ENCODE results near the gene RAPGEF1.

The RAPGEF1 gene

DNA sequence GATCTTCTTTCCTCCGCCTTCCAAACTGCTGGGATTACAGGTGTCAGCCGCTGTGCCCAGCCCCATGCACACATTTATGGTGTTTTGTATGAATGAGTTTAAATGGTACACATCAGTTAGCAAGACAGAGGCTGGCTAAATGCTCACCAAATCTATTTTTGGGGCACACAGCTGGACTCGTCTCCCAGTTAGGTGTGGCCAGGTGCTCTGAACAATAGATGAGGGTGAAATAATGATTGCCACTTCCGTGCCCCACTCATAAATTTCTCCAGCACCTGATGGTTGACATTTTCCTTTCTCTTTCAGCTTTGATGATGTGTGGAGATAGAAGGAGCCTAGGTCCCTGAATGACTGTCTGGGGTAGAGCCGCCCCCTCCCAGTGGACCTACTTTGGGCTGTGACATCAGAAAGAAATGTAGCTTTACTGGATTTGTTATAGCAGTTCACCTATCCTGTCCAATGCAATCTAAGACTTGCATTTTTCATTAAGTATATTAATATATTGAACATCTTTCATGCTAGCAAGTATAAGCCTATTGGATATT, 8.6 kb upstream of the RAPGEF1 start:
- no peak for DNase-seq

DNA sequence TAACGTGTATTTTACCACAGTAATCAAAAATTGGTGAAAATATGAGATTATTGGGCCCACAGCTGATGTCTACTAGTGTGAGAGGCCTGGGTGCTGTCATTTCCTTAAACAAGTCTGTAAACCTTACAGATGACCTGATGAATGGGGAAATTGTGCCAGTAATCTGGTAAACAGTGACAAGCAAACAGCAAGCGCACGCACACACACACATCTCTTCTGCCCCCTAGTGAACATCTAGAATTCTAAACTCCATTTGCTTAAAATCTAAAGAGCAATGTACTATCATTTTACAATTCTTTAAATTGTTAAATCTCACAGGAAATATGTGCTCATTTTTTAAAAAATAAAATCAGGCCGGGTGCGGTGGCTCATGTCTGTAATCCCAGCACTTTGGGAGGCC, 7.5 kb upstream of the RAPGEF1 start:
- peak; percentile 75 for DNase-seq

DNA sequence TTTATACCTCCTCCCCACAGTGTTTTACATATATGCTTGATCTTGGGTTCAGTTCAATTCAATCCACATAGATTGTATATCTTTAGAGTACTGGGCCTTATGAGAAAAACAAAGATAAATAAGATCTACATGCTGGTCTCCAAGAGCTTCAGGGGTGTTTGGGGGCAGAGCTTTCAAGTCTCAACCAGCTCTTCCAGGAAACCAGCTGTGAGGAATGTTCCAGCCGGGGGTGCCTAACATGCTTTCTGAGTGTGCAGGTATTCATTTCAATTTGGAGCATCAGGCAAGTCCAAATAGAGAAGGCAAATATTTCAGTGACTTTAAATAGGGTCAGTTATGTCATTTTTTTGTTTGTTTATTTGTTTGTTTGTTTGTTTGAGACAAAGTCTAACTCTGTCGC, 5.7 kb upstream of the RAPGEF1 start:
- DNase-seq = no peak

DNA sequence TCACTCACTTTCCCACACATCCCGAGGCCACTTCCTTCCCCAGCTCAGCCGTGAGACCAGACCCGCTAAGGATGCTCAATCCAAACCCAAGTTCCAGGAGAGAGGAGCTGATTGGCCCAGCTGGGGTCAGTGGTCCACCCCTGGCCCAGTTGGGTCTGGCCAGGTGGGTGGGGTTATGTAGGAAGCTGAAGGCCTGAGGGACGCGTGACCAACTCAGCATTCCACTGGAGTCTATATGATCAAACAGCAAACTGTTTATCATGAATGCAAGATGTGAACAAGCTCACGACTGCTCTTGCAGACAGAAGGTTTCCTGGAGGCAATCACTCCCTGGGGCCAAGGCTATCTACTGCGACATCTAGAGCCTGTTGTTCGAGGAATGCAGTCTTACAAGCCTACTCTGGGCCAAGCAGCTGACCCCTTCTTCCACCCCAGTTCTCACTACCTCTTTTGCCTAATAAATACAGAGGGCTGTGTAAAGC, 4.9 kb upstream of the RAPGEF1 start:
- DNase-seq = peak; percentile 48

DNA sequence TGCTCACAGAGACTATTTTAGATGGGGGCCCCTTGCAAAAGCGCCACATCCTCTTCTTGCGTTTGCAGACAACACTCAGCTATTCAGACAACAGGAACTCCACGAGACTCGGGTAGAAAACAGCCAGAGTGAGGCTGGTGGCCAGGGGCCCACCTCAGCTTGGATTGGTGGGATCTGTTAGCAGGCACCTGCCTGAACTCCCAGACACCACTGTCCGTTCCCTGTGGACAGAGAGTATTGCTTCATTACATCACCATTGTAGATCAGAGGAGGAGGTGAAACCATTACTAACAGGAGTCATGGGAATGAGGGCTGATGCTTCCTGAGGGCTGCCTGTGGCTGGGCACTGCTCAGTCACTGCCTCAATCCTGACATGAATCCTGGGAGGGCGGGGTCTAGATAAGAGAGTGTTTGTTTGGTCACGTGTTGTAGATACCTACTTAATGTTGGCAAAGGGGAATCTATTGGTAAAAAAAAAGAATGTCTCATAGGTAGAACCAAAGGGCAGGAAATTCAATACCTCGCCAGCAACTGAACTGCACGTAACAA, 4.4 kb upstream of the RAPGEF1 start:
- peak; percentile 76 for DNase-seq

DNA sequence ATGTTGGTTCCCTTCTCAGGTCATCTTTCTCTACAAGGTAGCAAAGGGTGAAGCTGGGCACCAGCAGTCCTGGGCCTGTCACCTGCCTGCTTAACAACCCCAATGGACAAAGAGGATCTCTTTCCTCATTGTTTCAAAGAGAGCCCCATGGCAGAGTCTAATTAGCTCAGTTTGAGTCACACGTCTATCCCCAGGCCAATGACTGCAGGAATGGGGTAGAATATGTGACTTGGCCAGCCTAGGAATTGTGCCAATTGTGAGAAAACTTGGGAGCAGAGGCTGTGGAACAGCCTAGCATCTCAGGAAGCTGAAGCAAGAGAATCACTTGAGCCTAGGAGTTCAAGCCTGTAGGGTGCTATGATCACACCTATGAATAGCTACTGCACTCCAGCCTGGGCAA, 3.6 kb upstream of the RAPGEF1 start:
- no peak for DNase-seq

DNA sequence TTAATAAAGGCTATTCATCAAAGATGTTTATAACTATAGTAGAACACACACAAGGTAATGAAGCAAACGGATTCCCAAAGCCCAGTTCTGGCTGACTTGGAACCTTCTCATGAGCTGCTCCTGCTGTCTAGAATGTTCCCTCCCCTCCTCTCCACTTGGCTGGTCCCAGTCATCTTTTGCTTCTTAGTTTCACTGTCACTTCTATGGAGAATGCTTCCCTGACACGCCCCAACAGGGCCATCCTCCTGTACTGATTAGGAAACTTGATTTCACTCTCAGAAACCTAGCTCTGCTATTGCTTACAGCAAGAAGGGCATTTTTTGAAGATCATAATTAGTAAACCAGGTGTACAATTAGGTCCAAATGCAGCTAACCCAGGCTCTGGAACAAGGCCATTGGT, 3.2 kb upstream of the RAPGEF1 start:
- DNase-seq = no peak

DNA sequence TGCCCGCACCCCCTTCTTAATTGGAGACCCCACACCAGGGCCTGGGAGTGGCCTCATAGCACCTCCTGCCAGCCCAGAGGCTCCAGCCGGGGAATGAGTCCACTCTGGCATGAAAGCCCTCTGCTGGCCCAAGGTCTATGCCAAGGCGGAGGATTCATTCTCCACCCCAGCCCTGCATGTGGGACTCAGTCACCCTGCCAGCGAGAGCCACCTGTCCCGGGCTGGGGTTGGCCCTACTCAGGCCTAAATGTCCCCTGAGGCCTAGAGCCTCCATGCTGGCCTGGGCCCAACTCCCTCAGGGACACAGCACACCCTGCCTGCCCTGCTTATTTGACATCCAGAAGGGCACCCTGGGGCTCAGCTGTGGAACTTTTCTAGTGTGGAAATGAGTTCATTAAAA, 1.0 kb upstream of the RAPGEF1 start:
- no peak for DNase-seq

DNA sequence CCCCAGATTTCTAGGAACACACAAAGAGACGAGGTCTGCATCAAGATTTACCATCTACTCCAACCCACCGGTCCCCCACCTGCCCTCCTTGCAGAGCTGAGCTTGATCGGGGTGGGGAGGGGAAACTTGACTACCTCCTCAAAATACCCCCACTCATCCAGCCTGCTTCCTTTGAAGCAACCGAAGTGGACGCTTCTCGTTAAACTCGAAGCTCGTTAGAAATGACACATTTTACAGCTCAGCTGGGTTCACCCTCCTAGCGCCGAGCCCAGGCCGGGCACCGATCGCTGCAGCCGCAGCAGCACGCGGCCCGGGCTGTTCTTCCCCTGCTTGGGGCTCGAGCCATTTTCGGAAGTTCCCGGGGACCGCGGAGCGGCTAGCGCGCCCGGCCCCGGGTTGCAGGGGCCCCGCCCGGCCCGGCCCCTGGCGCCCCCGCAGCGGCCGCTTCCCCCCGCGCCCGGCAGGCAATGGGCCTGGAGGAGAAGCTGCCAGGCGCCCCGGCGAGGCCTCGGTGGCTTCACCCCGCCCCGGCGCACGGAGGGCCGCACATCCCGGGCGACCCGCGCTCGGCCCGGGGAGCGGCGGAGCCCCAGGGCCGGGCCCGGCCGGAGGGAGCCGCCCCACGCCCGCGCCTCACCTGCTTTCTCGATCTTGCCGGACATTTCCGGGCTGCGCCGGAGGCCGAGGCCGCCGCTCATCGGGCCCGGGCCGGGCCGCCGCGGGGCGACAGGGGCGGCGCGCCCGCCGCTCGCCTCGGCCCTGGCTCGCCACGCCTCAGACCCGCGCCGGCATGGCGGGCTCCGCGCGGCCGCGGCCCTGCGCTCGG, 530 bp downstream of the RAPGEF1 start:
- no peak for DNase-seq

DNA sequence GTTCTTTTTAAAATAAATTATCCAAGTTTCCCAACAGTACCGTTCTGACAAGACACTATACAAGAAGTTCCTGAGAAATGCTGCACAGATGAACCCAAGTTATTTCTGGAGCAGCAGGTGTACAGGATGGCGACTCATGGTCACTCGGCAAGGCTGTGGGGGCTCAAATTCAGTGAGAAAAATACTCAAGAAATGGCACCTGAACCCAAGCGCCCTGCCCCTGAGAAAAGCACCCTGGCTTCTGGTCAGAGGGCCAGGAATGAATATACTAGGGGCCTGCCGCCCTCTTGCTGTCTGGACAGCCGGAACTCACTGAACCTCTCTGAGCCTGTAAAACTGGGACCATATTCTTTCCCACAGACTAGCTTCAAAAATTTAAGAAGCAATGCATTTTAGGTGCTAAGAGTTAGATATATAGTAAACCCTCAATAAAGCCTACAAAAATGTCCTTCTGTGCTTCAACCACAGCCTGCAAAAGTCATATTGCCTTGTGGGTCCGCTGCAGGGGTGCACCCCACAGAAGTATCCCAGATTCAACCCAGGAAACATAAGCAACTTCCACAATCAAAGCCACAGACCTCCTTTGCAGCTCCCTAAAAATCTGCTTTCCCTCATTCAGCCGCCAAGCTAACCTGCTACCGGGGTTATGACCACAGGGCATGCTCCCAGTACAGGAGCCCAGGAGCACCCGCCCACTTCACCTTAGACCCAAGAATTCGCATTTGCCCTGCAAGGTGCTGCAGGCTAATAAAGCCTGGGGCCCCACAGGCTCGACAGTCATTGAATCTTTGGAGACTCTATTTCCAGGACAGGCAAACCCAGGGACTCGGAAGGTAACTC, 1.4 kb downstream of the RAPGEF1 start:
- DNase-seq = no peak

DNA sequence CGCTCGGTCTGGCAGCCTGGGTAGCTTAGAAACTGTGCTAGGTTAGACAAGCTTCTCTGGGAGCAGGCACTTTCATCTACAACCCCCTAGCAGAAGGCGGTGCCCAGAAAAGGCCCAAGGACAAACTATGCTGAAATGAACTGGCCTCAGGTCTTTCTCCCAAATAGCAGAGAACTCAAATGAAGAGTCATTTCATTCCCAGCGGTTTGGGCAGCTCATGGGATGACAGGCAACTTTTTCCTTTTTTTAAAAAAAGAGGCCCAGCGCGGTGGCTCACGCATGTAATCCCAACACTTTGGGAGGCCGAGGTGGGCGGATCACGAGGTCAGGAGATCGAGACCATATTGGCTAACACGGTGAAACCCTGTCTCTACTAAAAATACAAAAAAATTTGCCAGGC, 2.5 kb downstream of the RAPGEF1 start:
- DNase-seq = no peak

DNA sequence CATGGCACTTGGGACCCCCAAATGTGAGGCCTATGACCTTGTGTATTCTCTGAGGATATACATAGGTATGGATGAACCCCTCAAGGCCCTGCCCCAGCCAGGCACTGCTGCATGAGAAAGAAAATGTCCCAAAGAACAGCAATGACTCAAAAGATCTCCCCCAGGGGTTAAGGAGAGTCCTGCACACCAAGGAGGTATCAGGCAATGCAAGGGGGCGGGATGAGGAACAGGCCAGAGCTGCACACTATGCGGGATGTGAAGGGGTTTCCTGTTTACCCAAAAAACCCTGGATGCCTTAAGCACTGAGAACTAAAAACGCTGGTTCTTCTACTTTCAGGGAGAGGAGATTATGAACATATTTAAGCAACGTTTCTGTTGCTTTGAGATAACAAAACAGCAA, 3.4 kb downstream of the RAPGEF1 start:
- DNase-seq = no peak

DNA sequence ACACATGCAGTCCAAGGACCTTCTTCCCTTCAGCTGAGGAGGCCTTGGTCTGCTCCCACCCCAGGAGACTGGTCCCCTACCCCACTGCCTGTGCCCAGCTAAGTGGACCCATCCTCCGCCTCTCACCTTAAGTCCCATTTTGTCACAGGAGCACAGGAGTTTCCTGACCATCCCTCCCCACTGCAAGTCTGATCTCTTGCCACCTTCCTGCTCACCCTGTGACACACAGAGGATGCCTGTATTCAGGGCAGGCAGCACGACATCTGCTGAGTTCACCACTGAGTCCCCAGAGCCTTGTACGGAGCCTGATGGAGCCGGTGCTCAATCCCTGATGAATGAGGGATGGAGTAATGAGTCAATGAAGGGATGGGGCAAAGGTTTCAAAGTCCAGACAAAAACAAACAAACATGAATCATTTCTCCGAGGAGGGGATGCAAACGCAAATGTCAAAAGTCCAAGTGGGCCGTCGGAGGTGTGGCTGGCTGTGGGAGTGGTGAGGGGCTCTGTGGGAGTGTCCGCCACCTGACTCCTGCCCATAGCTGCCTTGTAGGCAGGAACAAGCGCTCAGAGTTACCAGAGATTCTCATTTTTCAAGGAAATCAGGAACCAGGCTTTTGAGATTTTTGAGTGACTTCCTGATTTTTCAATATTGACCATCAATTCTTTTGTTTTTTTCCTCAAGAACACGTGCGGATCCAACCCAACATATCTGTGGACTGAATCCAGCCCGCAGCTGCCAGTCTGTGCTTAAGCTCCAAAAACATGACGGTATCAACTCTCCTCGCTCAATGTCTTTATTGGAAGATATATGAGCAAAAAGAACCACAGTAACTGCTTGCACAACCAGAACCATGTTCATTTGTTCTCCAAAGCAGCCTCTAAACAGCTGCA, 4.4 kb downstream of the RAPGEF1 start:
- DNase-seq = peak; percentile 61

DNA sequence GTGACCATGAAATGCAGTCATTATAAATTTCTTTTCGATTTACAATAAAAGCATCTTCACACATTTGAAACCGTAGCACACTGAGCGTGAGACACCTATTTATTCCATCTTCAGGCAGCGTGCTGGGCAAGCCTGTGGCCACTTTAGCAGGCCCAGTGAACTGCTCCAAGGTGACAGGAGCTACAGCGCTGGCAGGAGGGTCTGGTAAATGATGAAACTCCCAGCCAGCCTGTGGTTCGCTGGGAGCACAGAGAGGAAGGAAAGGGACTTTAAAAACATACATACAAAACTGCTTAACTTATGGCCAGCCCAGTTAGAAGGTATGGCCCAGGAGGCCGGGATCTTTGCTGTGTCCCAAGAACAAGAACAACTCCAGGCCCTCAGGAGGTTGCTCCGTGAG, 5.1 kb downstream of the RAPGEF1 start:
- DNase-seq = peak; percentile 27

DNA sequence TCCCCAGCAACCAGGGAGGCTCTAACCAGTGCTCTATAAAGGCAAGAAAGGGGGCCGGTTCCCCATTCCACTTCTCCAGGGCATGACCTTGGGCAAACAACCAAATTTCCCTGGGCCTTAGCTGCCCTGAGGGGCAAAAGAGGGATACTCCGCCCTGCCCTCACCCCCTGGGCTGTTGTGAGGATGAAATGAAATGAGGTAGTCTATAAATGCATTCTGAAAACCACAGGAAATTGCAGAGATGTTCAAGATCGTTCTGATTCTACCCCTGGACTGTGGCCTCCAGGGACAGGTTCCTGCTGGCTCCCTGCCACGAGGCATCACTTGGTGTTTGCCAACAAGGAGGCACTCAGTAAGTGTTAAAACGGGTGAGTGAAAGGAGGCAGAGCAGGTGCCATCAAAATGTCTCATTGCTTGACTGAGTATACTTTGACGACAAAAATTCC, 5.7 kb downstream of the RAPGEF1 start:
- peak; percentile 77 for DNase-seq

DNA sequence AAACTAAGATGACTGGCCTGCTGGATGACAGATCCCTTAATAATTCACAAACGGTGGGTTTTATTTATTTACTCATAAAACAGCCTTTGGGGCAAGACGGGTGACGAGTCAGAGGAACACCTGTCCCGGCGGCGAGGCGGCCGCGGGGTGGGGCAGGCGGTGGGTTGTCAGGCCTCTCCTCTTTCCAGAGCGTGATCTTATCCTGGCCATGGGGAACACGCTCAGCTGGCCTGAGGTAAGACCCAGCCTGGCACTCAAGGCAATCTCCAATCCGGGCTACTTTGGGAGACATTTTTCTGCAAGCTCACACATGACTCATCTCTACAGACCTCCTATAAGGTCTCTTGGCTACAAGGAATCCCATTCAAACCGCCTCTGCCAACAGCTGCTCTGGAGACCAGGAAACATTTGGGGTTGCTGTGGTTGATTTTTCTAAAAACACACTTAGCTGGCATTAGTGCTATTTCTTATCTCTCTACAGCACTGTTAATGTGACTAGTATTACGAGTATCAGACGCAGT, 6.3 kb downstream of the RAPGEF1 start:
- peak; percentile 92 for DNase-seq

DNA sequence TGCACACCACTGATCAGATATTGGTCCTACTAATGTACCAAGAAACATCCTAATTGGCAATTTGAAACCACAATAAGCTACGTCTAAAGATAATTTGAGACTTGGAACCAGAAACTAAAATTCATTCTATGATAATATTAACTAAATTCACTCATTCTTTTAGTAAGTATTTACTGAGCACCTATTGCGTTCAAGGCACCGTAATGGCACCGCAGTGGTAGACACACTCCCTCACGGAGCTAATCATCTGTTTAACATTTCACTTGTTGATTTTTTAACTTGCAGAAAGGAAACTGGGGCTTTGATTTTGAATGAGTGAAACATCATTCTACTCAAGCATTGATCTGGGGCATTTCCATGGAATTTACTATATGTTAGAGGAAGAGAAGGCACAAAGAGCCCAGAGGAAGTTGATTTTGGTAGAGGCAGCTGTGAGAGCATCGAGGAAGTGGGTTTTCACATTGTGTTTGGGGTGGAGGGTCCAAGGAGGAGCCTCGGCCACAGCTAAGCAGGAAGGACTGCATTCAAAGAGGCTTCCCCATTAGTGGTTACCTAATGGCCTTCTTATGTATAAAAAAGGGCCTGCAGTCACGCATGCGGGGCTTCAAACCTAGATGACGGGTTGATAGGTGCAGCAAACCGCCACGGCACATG, 7.1 kb downstream of the RAPGEF1 start:
- DNase-seq = peak; percentile 88

DNA sequence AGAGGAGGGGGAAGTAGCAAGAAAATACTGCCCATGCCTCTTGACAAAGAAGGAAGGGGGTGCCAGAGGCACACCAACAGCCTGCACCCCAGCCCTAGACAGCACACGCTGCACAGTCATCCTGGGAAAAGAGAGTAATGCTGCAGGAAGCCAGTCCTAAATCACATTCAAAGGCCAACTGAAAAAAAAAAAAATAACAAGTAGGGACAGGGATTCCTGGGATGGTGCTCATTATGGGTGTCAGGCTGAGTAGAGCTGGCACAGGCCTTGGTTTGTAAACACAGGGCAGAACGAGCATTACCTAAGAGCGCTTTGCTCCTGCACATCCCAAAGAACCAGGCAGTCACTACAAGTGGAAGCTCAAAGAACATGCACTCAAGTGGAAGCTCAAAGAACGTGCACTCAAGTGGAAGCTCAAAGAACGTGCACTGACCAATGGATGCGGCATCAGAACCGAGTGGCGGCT, 7.8 kb downstream of the RAPGEF1 start:
- DNase-seq = no peak

DNA sequence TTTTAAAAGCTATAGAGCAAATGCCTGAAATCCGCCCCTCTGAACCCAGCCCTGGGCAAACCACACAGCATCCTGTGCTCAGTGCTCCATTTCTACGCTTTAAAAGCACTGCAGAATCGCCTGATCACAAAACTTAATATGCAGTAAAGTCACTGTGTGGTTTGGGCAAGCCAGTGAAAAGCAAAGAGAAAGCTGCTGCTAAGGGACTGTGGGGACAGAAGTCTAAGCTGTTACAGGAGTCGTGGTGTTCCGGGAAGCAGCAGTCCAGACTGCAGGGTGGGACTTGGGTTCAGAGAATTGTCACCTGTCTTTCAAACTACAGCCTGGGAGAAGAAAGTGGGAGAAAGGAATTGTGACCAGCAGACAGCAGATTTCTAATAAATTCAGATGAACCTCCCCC, 8.2 kb downstream of the RAPGEF1 start:
- no peak for DNase-seq

DNA sequence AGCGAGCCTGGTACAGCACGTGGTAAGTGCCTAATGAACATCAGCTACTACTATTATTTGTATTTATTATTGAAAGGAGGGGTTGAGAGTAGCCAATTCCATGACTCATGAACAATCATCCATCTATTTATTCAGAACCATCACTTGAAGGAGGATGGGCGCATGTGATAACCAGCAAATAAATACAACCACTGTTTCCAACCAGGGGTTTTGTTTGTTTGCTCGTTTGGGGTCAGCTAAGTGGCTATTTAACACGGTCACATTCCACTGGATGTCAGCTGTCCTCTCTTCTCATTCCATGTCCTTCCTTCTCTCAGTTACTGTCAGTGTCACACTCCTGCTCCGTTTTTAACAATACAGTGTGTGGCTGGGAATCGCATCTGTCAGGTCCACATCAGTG, 8.6 kb downstream of the RAPGEF1 start:
- DNase-seq = no peak

DNA sequence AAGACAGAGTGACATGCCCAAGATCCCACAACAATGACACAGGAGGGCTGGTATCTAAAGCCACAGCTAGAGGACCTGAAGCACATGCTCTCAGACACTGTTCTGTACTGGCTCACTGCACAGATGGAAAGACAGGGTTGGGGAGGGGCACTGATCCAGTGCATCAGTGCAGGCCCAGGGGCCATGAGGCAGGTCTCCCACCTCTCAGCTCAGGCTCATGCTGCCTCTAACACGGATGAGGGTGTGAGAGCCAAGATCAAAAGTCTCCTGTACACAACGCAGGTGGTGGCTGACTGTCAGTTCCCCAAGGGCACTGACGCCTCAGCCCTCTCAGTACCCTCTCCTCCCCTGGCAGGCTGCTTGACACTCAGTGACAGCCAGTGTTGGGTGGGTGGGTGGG, 10.9 kb downstream of the RAPGEF1 start:
- DNase-seq = no peak

DNA sequence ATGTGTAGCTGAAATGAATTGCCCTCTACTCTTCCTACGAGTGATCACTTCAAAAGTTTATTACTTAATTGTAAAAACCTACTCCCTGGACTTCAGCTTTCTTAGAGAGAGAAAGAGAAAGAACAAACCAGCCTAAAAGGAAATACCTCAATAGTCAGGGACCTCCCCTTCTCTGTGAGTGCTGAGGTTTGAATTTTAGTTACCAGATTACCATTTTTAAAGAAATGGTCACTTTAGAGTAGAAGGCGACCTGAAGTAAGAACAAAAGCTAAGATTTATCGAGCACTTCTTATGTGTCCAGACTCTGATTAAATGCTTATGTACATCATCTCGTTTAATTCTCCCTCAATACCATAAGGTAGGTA, 11.3 kb downstream of the RAPGEF1 start:
- DNase-seq = no peak

Measured in MV-4-11 (cell line).